ENCODE results near the gene SORL1.
"Not testable (repeated sequence)": the region's sequence is repeated elsewhere in the genome, so short reads cannot be mapped to it uniquely, and the experiment has no call there.

The SORL1 gene

GRCh38 chr11:121474680-121475079 lies 22.6 kb downstream of the SORL1 start:
- DNase-seq (ENCODE audit: low spot score), result no peak

DNA sequence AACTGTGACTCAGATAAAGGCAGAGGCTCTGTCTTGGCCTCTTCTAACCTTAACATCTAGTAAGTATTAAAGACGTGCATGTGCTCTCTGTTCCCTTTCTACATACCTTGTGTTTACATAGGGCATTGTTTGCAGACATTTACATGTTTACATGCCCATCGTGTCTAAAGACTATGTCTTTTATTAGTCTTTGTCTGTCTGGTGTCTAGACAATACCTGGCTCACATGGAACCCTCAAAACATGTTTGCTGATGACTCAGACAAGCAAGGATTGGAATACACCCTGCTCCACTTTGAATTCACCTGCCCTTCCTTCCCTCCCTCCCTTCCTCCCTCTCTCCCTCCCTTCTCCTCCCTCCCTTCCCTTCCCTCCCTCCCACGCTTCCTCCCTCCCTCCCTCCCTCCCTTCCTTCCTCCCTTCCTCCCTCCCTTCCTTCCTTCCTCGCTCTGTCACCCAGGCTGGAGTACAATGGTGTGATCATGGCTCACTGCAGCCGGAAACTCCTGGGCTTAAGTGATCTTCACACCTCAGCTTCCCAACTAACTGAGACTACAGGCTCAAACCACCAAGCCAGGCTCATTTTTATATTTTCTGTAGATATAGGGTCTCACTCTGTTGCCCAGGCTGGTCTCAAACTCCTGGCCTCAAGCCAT lies 24.4 kb downstream of the SORL1 start:
- no peak for DNase-seq (ENCODE audit: low spot score)

DNA sequence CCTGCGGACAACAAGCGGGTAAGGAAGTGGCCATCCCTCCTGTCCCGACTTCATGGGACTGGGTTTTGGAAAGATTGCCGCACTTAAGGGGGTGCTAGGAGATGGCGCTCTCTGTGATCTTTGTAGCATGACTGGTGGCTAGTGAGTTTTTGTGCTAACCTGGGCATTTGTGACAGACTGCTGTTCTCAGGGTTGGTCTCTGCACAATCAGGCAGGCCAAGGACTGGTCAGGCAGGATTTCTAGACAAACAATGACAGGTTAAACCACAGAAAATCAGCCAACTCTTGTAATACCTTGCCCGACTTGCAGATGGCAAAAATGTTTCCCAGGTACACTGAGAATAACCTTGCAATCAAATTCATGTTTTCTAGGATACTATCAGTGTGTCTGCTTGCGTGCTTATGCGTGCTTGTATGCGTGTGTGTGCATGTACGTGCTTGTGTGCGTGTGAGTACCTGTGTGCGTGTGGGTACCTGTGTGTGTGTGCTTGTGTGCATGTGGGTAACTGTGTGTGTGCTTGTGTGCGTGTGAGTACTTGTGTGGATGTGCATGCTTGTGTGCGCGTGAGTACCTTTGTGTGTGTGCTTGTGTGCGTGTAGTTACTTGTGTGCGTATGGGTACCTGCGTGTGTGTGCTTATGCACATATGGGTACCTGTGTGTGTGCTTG lies 26.2 kb downstream of the SORL1 start:
- DNase-seq (ENCODE audit: low spot score), result no peak

GRCh38 chr11:121478895-121479697 lies 27.0 kb downstream of the SORL1 start:
- DNase-seq (ENCODE audit: low spot score), result no peak

DNA sequence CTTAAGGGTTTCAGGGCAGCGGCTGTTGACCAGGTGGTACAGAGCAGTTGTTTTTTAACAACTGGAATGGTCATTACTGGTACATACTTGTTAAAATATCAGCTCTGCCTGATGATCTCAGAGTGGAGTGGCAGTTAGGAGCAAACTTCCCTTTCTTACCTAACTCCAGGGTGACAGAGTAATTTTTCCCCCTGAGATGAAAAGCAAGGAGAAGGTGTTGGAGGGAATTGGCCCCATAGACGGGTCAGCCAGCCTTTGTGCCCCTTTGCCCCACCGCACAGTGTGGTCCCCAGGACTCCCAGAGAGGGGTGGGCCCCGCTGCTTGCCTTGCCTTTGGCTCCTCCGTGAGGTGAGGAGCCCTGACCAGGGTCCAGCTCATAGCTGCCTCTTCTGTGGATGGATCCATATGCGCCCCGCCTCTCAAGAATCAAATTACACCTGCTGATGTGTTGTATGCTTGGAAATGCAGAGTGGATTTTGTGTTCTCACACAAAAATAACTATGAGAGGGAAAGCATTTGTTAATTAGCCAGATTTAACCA lies 27.7 kb downstream of the SORL1 start:
- no peak for DNase-seq (ENCODE audit: low spot score)

GRCh38 chr11:121481484-121482230 lies 29.5 kb downstream of the SORL1 start:
- not testable (repeated sequence) for DNase-seq (ENCODE audit: low spot score)

- DNase-seq (ENCODE audit: low spot score), result peak; percentile 15
These were observed 30.4 kb downstream of the SORL1 start for GRCh38 chr11:121482231-121483129.

DNA sequence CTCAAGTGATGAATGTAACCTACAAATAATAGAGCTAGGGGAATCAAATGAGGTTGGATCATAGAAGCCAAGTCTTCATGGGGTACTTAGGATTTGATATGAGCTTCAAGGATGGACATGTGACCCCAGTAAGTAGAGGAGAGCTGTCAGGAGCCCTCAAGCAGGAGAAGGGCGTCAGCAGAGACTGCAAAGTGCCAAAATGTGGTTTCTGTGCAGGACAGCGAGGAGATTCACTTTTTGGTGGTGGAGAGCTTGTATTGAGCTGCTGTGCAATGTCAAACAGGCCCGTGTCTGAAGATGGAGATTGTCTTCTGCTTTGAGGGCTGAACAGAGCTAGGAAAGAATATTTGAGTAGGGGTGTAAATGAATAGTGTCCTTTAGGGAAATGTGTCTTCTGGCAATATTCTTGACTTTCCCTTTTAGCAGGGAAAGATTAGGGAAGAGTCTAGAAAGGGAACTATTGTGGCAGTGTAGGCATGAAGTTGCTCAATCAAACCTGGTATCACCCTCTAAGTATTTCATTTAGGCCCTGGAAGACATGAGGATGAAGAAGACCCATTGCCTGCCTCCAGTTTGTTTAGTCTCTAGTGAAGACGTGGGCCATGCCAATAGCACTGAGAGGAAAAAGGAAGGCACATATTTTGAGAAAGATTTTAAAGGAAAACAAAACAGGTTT lies 31.8 kb downstream of the SORL1 start:
- DNase-seq (ENCODE audit: low spot score), result no peak

DNA sequence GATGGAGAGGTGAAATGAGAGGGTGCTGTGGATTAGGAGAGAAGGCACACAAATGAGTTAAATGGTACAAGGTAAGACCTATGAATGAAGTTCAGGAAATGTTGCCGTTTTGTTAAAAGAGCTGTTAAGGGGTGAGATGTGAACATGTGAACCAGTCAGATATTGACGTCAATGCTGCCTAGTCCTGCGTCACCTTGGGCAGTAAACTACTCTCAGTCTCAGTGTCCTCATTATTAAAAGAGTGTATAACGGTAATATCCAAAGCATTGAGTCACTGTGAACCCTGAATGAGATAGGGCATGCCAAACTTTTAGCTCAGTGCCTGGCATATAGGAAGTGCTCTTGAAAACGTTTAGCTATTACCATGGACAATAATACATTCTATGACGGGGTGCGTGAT lies 33.1 kb downstream of the SORL1 start:
- no peak for DNase-seq (ENCODE audit: low spot score)

DNA sequence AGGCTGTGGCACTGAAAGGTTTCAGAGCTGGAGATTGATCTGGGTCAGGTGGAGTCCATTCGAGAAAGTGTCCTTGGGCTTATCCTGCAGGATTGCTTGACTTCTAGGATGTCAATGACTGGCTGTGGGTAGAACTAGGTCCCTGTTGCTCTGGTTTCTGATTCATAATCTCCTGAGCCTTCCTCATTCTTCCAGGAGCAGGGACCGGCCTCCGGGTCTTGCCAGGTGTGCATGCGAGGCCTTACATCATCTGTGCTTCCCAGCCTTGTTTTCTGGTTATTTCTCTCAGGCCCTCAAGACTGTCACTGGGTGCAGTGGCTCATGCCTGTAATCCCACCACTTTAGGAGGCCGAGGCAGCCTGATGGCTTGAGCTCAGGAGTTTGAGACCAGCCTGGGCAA lies 33.9 kb downstream of the SORL1 start:
- DNase-seq (ENCODE audit: low spot score), result no peak

- no peak for DNase-seq (ENCODE audit: low spot score)
These were observed 35.1 kb downstream of the SORL1 start for GRCh38 chr11:121487191-121487590.

GRCh38 chr11:121488170-121488569 lies 36.1 kb downstream of the SORL1 start:
- no peak for DNase-seq (ENCODE audit: low spot score)

GRCh38 chr11:121488641-121489040 lies 36.5 kb downstream of the SORL1 start:
- no peak for DNase-seq (ENCODE audit: low spot score)

DNA sequence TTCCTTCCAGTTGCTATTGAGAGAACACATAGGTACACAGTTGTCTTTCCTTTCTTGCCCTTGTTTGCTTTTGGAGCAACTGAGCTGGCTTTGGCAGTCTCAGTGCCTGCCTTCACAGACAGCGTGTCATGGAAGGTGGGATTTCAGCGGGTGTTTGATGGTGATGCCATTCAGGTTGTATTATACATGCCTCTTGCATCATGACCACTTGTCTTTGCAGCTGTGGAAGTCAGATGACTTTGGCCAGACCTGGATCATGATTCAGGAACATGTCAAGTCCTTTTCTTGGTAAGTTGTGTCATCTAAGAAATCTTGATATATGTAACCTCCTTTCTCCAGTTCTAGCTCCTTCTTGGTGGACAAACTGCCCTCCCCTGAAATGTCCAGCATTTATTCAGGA lies 37.7 kb downstream of the SORL1 start:
- no peak for DNase-seq (ENCODE audit: low spot score)

DNA sequence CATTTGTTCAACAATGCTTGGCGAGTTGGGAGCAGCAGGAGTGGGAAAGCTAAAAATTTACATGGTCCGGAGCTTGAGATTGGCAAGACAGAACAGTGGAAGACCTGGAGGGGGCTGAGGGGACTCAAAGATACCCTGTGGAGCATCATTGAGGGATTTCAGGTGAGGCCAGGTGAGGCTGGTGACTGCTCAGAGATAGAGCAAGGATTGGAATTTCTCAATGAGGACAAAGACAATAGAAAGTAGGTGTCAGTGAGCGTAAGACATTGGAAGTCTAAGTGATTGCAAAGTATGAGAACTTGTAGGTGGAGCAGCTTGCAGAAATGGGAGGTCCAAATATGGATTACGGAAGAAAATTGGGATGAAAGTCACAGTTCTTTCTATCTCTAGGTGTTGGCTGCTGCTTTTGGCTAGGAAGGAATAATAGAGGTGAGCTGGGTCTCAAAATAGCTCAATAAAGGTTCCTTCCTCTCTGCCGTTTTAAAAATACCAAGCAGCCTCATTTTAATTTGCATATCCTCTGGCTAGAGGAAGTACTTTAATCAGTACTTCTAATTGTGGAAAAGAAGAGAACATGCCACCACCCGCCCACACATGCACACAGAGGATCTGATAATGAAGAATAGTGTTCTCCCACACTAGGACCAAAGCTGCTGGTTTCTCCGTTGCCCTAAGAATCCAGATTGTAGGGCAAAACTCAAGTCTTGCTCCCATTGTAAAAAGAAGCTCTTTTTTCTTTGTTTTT lies 42.4 kb downstream of the SORL1 start:
- DNase-seq (ENCODE audit: low spot score), result no peak

DNA sequence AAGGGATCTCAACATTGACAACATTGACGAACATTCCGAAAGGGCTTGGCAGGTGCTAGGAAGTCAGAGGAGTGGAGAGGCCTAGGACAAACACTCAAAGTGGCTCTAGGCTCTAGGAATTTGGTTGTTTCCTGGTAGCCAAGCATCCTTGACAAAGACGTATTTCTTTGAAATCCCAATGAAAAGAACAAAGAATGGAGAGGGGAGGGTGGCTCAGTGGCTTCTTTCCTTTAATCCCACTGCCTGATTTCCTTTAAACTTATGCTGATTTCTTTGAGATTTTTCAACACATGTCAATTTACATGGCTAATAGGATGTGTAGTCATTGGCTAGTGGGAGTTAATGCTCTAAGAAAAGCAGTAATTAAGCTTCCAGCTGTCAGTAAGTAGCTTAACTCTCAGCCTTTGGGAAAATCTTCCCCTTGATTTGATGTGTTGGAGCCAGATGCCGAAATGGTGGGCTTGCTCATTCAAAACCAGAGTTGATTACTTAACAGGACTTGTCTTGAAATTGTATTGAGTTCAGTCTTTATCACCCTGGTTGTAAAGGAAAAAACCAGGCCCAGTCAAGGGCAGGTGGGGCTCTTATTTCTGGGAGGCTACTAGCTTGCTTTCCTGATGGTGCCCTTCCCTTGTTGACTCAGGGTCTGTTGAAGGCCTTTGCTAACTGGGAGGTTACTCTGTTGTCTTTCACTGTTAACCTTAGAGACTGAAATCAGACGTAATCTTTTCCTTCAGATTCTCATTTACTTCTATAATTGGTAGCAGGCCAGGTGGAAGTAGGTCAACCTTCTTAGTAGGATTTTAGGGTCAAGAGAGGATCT lies 45.3 kb downstream of the SORL1 start:
- no peak for DNase-seq (ENCODE audit: low spot score)

DNA sequence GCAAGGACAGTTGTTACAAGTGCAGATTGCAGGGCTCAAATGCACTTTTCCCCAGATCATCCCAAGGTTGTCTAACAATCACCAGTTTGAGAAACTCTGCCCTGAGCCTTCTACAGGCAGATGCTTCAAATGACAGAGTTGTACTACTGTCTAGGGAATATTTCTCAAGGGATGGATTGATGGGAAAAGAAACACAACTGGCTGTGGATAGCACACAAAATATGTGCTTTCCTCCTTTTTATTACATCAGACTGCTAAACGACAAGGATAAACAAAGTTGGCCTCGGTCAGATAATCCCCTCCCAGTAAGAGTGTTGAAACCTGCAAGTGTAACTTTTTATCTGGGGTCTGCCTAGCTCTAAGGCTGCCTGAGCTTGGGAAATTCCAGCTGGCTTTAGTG lies 47.3 kb downstream of the SORL1 start:
- no peak for DNase-seq (ENCODE audit: low spot score)

DNA sequence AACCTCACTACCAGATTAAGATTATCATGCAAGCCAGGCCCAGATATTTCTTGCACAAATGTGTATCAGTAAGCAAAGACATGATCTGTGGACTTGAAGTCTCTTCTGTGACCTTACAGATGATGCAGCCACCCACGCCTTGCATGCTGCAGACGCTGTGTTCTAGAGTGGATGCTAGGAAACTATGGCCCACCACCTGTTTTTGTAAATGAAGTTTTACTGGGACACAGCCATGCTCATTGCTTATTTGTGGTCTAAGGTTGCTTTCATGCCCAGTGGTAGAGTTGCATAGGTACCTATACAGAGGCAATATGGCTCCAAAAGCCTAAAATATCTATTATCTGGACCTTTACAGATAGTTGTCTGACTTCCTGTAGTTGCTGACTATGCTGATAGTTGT lies 48.2 kb downstream of the SORL1 start:
- DNase-seq (ENCODE audit: low spot score), result no peak

- DNase-seq (ENCODE audit: low spot score), result no peak
These were observed 48.6 kb downstream of the SORL1 start for GRCh38 chr11:121500717-121501116.
